ENCODE measurements around the gene TIGIT. TPM values are rescaled to one million over a fixed set of nuclear protein-coding genes. Genes with fewer than 3 reads are reported as not detected.

The TIGIT gene
- not detected in 2 replicates for total RNA-seq
- long read RNA-seq = 0 reads

DNA sequence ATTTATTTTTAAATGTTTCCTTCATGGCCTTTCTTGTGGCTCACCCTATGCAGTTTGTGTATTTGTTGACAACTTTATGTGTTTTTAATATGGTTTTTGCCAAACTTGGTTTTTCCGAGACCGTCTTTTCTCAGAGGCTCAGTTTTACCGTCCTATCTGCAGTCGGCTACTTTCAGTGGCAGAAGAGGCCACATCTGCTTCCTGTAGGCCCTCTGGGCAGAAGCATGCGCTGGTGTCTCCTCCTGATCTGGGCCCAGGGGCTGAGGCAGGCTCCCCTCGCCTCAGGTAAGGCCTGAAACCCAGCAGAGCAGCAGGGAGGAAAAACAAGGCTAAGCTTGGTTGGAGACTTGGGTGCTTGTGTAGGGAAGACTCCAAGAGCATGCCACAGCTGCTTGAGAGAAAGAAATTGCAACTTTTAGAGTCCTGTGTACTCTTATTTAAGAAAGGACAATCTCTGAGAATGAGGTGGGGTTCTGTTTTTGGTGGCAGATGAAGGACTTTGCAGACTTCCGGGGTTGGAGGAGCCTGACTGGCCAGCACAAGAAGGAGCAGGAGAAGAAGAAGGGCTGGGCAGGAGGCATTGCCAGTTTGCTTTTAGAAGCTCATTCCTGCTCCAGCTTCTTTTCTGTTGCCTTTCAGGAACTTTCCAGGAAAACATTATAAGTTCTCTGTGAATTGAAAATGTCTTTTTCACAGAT lies at the start of gene TIGIT:
TSS of gene TIGIT (plus strand) at position 191 of the 698 bp plus-strand sequence. CDS start at position 225, 34 bp downstream.
- Mint-ChIP-seq H3K9me3 (no peaks in the 10 kb centered on the region), H3K27ac (ENCODE audit: unreplicated experiment) (peak within 1 kb of the TSS; percentile 95), H3K36me3 (ENCODE audit: low read depth) (no peaks in the 10 kb centered on the region), H3K27me3 (ENCODE audit: low read depth) (peaks cover 3% of the 10 kb centered on the region), H3K4me1 (no peaks in the 10 kb centered on the region), H3K4me3 (no peak within 1 kb of the TSS)
- no peak for DNase-seq (ENCODE audit: low read depth, low spot score)
- TF ChIP-seq, protein P1, sequence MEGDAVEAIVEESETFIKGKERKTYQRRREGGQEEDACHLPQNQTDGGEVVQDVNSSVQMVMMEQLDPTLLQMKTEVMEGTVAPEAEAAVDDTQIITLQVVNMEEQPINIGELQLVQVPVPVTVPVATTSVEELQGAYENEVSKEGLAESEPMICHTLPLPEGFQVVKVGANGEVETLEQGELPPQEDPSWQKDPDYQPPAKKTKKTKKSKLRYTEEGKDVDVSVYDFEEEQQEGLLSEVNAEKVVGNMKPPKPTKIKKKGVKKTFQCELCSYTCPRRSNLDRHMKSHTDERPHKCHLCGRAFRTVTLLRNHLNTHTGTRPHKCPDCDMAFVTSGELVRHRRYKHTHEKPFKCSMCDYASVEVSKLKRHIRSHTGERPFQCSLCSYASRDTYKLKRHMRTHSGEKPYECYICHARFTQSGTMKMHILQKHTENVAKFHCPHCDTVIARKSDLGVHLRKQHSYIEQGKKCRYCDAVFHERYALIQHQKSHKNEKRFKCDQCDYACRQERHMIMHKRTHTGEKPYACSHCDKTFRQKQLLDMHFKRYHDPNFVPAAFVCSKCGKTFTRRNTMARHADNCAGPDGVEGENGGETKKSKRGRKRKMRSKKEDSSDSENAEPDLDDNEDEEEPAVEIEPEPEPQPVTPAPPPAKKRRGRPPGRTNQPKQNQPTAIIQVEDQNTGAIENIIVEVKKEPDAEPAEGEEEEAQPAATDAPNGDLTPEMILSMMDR (conservative IDR thresholded peaks at IDR 0.05) = no peak

DNA sequence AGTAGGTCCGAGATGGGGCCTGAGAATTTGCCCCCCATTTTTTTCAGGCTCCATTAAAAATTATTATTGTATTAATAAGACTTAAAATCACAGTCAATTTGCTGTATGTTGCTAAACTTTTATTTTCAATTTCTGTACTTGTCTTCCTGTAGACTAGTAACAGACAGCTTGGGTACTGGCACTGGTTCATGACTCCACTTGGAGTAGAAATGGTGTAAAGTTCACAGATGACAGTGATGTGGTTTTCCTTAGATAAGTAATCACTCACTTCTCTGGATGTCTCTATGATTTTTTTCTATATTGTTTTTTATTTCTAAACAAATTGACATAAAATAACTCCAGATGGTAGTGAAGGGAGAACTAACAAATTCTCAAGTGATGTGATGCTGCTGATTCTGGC lies 40.9 kb upstream of the TIGIT start:
- Mint-ChIP-seq H3K27ac (ENCODE audit: unreplicated experiment) (no peak overlapping the region), H3K9me3 (peaks cover 10% of the 10 kb centered on the region), H3K27me3 (ENCODE audit: low read depth) (peaks cover 2% of the 10 kb centered on the region), H3K4me3 (no peak overlapping the region), H3K36me3 (ENCODE audit: low read depth) (no peaks in the 10 kb centered on the region), H3K4me1 (no peaks in the 10 kb centered on the region)
- TF ChIP-seq, protein P1 (conservative IDR thresholded peaks at IDR 0.05) = no peak
- DNase-seq (ENCODE audit: low read depth, low spot score) = no peak

DNA sequence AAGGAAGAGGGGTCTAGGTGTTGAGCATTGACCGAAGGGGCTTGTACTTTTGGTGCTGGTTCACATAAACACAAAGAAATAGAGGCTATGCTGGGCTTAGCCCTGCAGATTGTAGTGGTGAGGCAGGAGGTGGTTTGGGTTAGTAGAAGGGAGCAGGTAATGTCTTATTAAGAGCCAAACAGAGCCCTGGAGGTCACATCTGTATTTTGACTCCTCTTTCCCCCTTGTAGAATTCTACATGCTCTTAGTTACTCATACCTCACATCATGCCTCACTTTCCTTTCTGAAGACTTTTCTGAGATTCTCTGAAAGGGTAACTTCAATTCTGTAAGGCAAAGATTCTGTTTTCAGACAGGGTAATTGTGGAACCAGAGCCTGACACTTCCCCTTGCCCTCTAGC lies 40.3 kb upstream of the TIGIT start:
- peaks cover 2% of the 10 kb centered on the region for H3K27me3 Mint-ChIP-seq (ENCODE audit: low read depth)
- no peaks in the 10 kb centered on the region for H3K36me3 Mint-ChIP-seq (ENCODE audit: low read depth)
- no peak overlapping the region for H3K4me3 Mint-ChIP-seq
- H3K4me1 Mint-ChIP-seq = no peaks in the 10 kb centered on the region
- peaks cover 10% of the 10 kb centered on the region for H3K9me3 Mint-ChIP-seq
- TF ChIP-seq, protein P1 (conservative IDR thresholded peaks at IDR 0.05) = no peak
- no peak for DNase-seq (ENCODE audit: low read depth, low spot score)
- no peak overlapping the region for H3K27ac Mint-ChIP-seq (ENCODE audit: unreplicated experiment)

DNA sequence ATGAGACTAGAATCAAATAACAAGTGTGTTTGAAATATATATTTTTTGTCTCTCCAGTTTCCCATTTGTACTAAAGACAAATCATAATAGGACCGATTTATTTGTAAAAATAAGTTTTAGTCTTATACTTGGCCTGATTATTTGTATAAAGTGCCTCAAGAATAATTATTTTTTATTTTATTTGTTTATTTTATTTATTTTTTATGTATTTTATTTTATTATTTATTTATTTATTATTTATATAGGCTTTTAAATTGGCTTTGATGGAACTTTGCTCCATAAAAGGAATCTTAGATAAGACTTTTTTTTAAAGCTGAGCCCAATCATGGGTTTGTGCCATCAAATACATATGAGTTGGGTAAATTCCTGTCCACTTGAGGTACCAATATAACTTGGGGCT lies 34.3 kb upstream of the TIGIT start:
- no peak overlapping the region for H3K4me3 Mint-ChIP-seq
- peaks cover 3% of the 10 kb centered on the region for H3K27me3 Mint-ChIP-seq (ENCODE audit: low read depth)
- TF ChIP-seq, protein P1 (conservative IDR thresholded peaks at IDR 0.05) = no peak
- peaks cover 22% of the 10 kb centered on the region for H3K9me3 Mint-ChIP-seq
- H3K36me3 Mint-ChIP-seq (ENCODE audit: low read depth) = no peaks in the 10 kb centered on the region
- no peak overlapping the region for H3K27ac Mint-ChIP-seq (ENCODE audit: unreplicated experiment)
- no peak for DNase-seq (ENCODE audit: low read depth, low spot score)
- no peaks in the 10 kb centered on the region for H3K4me1 Mint-ChIP-seq

DNA sequence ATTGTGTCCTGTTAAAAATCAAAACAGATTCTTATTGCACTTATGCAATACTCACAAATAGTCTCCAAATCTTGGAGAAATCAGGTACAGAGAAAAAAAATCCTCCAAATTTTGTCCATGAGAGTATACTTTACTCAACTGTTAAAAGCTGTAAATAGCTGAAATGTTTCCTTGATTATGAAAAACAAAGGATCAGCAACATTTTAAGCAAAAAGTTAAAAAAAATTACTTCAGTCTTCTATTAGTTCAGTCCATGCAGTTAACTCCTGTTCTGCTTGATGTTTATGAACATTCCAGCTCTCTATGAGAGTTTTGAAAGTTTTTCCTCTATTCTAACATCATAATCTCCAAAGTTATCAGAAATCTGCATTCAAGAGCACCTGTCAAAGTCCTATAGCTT lies 33.7 kb upstream of the TIGIT start:
- TF ChIP-seq, protein P1 (conservative IDR thresholded peaks at IDR 0.05) = no peak
- Mint-ChIP-seq H3K27me3 (ENCODE audit: low read depth) (peaks cover 3% of the 10 kb centered on the region), H3K27ac (ENCODE audit: unreplicated experiment) (no peak overlapping the region), H3K4me1 (no peaks in the 10 kb centered on the region), H3K36me3 (ENCODE audit: low read depth) (no peaks in the 10 kb centered on the region), H3K4me3 (no peak overlapping the region), H3K9me3 (peaks cover 23% of the 10 kb centered on the region)
- DNase-seq (ENCODE audit: low read depth, low spot score) = no peak
